Upper lobe of left lung (tissue), 4 donors: ENCODE data around the gene SLC9C1.

Experiments
- CTCF ChIP-seq, 6 experiments: fragments of 450-650 bp in 4 of 6; fragments of 200-600 bp in 2 of 6; sonication (generic) in 2 of 6; IDR thresholded peaks; one replicate each; pipeline ENCODE4 v1.5.1; 2016 to 2019; ENCODE audit warnings: antibody characterized with exemption in 6 of 6
- EP300 ChIP-seq, 4 donors: sonication (generic); formaldehyde crosslinking; IDR thresholded peaks; one replicate each; pipeline ENCODE4 v1.5.1; 2017; ENCODE audit warnings: antibody characterized with exemption in 4 of 4, control low read depth in 2 of 4
- POLR2A ChIP-seq, 4 donors: fragments of 450-650 bp; IDR thresholded peaks; one replicate each; pipeline ENCODE4 v1.5.1; 2016 to 2017; ENCODE audit warnings: antibody characterized with exemption in 4 of 4, mild to moderate bottlenecking in 2 of 4
- POLR2AphosphoS5 ChIP-seq, 2 donors: sonication (generic); formaldehyde crosslinking; IDR thresholded peaks; one replicate each; pipeline ENCODE4 v1.5.1; 2017; ENCODE audit warnings: antibody characterized with exemption in 2 of 2

GRCh38 chr3:112302881-112303763 is 9.1 kb upstream of the SLC9C1 start:
- TF ChIP-seq CTCF (IDR thresholded peaks at IDR 0.05) = no peak
- TF ChIP-seq POLR2AphosphoS5 (IDR thresholded peaks at IDR 0.05) = no peak
- TF ChIP-seq POLR2A (IDR thresholded peaks at IDR 0.05) = no peak
- TF ChIP-seq EP300 (IDR thresholded peaks at IDR 0.05) = no peak
